A673 (cell line): ENCODE measurements around the gene CNGA1.
"Not testable (repeated sequence)": the region's sequence is repeated elsewhere in the genome, so short reads cannot be mapped to it uniquely, and the experiment has no call there.

ENCODE experiments used
- EZH2 ChIP-seq: fragments of 200-600 bp; sonication (generic); IDR thresholded peaks from 2 replicates; pipeline ENCODE4 v1.6.1; 2017; ENCODE audit warnings: borderline replicate concordance, low read depth, mild to moderate bottlenecking, mixed read lengths, antibody characterized with exemption, low read length; ENCODE audit not compliant: poor library complexity, severe bottlenecking
- TF ChIP-seq, protein P1 (sequence below): fragments of 300-800, 200-600 bp; sonication (generic); conservative IDR thresholded peaks from 2 replicates; pipeline ENCODE4 v1.5.1; 2017; ENCODE audit warnings: low read depth, mild to moderate bottlenecking, antibody characterized with exemption, low read length, moderate library complexity, mixed read lengths

- TF ChIP-seq, protein P1, sequence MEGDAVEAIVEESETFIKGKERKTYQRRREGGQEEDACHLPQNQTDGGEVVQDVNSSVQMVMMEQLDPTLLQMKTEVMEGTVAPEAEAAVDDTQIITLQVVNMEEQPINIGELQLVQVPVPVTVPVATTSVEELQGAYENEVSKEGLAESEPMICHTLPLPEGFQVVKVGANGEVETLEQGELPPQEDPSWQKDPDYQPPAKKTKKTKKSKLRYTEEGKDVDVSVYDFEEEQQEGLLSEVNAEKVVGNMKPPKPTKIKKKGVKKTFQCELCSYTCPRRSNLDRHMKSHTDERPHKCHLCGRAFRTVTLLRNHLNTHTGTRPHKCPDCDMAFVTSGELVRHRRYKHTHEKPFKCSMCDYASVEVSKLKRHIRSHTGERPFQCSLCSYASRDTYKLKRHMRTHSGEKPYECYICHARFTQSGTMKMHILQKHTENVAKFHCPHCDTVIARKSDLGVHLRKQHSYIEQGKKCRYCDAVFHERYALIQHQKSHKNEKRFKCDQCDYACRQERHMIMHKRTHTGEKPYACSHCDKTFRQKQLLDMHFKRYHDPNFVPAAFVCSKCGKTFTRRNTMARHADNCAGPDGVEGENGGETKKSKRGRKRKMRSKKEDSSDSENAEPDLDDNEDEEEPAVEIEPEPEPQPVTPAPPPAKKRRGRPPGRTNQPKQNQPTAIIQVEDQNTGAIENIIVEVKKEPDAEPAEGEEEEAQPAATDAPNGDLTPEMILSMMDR: peak; percentile 48
- not testable (repeated sequence) for TF ChIP-seq EZH2
Observed at GRCh38 chr4:48003568-48003967, 12.9 kb downstream of the CNGA1 start.
